NCI-H748 (cell line): ENCODE measurements around the gene JPT2.

Experiments
- DNase-seq: peaks from one replicate; lab custom pipeline; 2025; ENCODE audit not compliant: unreplicated experiment; lab: John Stamatoyannopoulos, UW

Gene JPT2

GRCh38 chr16:1677942-1678499 is at the start of gene JPT2:
JPT2 (plus strand) TSS chr16:1678279; CDS start chr16:1678313, 34 bp downstream.
- peak; percentile 97 for DNase-seq

- DNase-seq, result no peak
These were observed 47.4 kb upstream of the JPT2 start for GRCh38 chr16:1630450-1631213.

GRCh38 chr16:1631230-1631629 is 46.8 kb upstream of the JPT2 start:
- DNase-seq, result no peak

DNA sequence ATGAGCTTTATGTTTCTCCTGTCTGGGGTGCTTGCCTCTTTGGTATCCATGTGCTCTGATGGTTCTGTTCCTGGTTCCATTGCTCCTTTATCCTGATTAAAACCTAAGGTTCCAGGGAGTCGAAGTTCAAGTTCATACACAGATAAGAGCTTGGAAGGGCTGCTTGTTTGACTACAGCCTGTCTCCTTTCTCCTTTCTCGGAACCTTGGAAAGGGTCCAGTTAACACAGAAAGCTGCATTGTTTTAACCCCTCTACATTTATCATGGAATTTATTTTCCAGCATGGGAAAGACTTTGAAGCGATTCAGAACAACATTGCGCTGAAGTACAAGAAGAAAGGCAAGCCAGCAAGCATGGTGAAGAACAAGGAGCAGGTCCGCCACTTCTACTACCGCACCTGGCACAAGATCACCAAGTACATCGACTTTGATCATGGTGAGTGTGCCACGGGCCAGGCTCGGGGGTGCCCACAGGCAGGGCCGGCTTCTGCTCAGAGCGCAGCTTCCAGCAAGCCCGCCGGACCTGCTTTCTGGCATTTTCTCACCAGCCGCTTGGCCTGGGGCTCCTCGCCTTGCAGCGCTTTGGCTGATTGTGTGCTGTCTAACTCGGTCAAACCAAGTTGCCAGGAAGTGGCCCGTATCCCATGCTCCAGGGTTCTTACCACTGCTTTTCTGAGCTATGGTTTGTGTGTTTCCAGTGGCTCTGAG is 46.0 kb upstream of the JPT2 start:
- no peak for DNase-seq

GRCh38 chr16:1632638-1632970 is 45.5 kb upstream of the JPT2 start:
- DNase-seq, result no peak

DNA sequence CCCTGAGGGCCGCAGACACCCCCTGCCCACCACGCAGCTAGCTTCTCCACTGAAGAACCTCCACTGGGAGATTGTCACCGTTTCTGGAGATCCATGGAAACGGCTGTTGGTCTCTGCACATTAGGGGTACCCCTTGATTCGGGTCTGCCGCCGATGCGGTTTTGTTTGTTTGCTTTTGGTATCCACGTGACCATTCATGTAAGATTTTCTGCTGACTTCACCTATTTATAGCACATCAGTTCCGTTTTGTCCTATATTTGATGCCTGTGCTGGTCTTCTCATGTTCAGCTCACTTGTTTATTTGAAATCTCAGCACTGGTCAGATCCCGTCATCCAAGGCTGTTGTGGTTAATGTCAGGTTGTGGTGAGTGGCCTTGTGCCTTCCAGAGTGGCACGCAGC is 44.8 kb upstream of the JPT2 start:
- DNase-seq, result no peak

- DNase-seq, result no peak
These were observed 43.5 kb upstream of the JPT2 start for GRCh38 chr16:1634541-1634940.

DNA sequence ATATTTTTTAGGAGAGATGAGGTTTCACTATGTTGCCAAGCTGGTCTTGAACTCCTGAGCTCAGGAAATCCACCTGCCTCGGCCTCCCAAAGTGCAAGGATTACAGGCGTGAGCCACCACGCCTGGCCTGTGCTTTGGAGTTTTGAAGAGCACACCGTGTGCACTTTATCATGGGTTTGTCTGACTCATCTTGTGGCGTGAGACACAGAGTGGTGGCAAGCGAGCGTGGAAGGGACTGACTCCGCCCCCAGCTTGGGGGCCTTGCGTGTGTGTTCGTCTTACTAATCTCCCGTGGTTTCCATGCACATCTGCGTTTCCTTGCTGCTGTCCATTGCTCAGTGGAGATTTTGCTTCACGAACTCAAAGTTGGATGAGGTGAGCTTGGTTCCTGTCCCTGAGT is 43.0 kb upstream of the JPT2 start:
- DNase-seq, result no peak

GRCh38 chr16:1637526-1637925 is 40.6 kb upstream of the JPT2 start:
- DNase-seq, result no peak

- no peak for DNase-seq
These were observed 39.3 kb upstream of the JPT2 start for GRCh38 chr16:1638757-1639156.

- no peak for DNase-seq
These were observed 38.8 kb upstream of the JPT2 start for GRCh38 chr16:1639282-1639681.

GRCh38 chr16:1639860-1640259 is 38.2 kb upstream of the JPT2 start:
- DNase-seq, result no peak

DNA sequence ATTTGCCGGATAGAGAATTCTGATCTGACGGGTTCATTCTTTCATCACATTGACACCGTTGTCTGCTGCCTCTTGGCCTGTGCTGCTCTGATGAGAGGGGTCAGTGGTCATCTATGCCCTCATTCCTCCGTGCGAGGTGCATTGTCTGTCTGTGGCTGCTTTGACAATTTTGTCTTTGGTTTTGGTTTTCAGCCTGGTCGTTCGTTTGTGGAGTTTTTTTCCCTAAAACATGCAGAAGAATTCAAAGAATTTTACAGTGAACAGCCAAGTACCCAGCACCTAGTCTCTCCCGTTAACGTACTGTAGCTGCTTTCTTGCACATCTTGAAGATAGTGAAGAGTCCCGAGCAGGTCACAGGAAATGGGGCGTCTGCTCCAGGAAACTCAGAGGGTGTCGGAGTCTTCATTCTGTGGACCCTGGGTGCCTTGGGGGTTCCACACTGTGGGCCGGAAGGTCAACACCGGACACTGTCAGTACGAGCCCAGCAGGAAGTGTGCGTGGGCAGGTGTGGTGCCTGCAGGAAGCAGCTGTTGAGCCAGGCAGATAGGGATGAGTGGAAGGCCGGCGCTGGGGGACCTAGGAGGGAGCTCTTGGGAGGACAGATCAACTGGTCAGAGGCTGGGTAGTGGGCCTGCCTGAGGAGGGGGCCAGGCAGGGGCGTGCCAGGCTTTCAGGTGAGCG is 37.7 kb upstream of the JPT2 start:
- DNase-seq, result no peak

- DNase-seq, result no peak
These were observed 36.8 kb upstream of the JPT2 start for GRCh38 chr16:1641261-1641660.

DNA sequence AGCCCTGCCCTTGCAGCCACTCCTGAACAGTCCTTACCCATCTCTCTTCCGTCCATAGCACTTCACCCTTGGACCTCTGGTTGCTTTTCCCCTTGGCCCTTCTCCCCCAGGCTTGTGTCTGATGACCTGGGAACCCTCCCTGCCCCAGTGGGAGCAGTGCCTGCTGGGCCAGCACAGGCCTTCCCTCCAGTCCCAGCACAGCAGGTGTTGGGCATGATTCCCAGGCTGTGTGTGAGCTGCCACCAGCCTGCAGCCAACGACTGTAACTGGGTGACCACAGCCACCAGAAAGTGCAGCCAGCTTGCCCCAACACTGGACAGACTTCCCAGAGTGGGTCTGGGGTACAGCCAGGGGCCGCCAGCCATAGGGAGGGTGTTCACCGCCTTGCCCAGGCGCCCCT is 35.9 kb upstream of the JPT2 start:
- no peak for DNase-seq

DNA sequence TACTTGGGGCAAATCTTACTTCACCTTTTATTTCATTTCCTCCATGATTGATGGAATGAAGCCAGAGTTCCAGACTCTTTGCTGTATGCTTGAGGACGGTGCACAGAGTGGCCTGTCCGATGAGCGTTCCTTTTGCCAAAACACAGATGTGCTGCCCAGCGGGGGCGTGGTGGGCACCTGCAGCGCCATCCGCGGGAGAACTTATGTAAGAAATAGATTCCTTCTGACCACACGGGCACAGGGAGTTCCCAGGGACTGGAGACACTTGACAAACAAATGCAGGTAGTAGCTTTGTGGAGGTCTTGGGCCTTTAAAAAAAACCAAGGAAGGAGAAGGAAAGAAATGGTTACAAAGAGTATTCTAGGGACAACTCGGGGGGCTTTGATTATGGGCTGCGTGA is 35.3 kb upstream of the JPT2 start:
- no peak for DNase-seq

DNA sequence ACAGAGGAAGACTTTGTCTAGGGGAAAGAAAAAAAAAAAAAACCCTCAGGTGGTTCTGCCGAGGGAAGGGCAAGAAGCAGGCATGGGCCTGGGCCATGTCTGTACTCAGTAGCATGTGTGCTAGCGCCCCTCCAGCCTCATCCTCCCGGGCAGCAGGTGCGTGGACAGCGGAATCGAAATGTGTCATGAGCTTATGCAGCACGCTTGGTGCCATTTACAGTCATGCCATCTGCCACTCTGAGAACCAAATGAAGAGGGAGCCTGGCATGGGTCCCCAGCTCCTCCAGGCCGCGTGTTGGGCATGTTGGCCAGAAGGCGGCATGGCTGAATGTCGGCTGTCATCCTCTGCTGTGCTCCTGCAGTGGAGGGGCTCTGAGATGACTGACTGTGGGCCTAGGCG is 34.6 kb upstream of the JPT2 start:
- no peak for DNase-seq

DNA sequence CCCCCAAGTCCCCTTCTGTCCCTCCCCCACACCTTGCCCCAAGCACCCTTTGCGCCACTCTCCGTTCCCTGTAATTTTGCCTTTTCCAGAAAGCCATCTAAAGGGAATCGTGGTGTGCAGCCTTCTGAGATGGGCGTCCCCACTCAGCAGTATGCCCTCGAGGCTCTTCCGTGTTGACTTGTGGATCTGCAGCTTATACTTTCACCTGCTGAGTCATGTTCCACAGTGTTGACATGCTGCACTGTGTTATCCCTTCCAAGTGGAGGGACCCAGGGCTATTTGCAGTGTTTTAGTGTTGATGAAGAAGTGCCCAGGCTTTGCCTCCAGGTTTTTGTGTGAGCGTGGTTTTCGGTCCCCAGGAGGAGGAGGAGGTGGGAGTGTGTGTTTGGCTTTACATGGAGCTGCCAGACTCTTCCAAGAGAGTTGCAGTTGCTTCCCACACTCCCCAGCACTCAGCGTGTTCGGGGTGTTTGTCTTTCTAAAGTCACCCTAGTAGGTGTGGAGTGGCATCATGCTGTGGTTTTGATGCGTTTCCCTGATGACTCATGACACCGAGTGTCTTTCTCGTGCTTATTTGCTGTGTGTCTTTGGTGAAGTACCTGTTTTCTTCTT is 32.1 kb upstream of the JPT2 start:
- DNase-seq, result no peak

- DNase-seq, result no peak
These were observed 30.2 kb upstream of the JPT2 start for GRCh38 chr16:1647856-1648255.

- no peak for DNase-seq
These were observed 27.9 kb upstream of the JPT2 start for GRCh38 chr16:1650131-1650530.
